ENCODE measurements around the gene CDC5L. TPM values are rescaled to one million over a fixed set of nuclear protein-coding genes. Genes with fewer than 3 reads are reported as not detected.
A peak's percentile ranks its signal among the peaks of the same experiment; 100 is the strongest.

CDC5L gene
- total RNA-seq, 1 donor = 22.8 TPM

- Histone ChIP-seq H4K20me1 (ENCODE audit: insufficient read depth, low read length) (no peaks in the 10 kb centered on the region), H3K27ac (ENCODE audit: low read depth, low read length) (peak overlapping the region; percentile 76), H3K79me2 (ENCODE audit: insufficient read depth, low read length) (no peaks in the 10 kb centered on the region), H3K4me3 (ENCODE audit: insufficient read depth, low read length) (no peak overlapping the region), H3K9me3 (ENCODE audit: low read depth, low read length) (no peaks in the 10 kb centered on the region), H3K27me3 (ENCODE audit: insufficient read depth, low read length) (no peaks in the 10 kb centered on the region), H2AFZ (ENCODE audit: low read length) (no peak overlapping the region), H3K4me1 (ENCODE audit: insufficient read depth, low read length) (peaks cover 27% of the 10 kb centered on the region), H3K4me2 (ENCODE audit: insufficient read depth, low read length) (peak overlapping the region; percentile 60), H3K36me3 (ENCODE audit: insufficient read depth, low read length) (peaks cover 5% of the 10 kb centered on the region)
- no peak for TF ChIP-seq CTCF (IDR thresholded peaks at IDR 0.05; ENCODE audit: extremely low read depth, low read depth, low read length)
- DNase-seq (ENCODE audit: insufficient read length, low spot score, missing footprints) = no peak
Observed at GRCh38 chr6:44451803-44452695, 64.5 kb downstream of the CDC5L start.

- no peaks in the 10 kb centered on the region for H4K20me1 ChIP-seq (ENCODE audit: insufficient read depth, low read length)
- H2AFZ ChIP-seq (ENCODE audit: low read length) = no peak overlapping the region
- no peak for DNase-seq (ENCODE audit: insufficient read length, low spot score, missing footprints)
- peak overlapping the region; percentile 60 for H3K4me2 ChIP-seq (ENCODE audit: insufficient read depth, low read length)
- peaks cover 3% of the 10 kb centered on the region for H3K36me3 ChIP-seq (ENCODE audit: insufficient read depth, low read length)
- peak overlapping the region; percentile 76 for H3K27ac ChIP-seq (ENCODE audit: low read depth, low read length)
- H3K4me1 ChIP-seq (ENCODE audit: insufficient read depth, low read length) = peaks cover 22% of the 10 kb centered on the region
- TF ChIP-seq CTCF (IDR thresholded peaks at IDR 0.05; ENCODE audit: extremely low read depth, low read depth, low read length) = no peak
- H3K9me3 ChIP-seq (ENCODE audit: low read depth, low read length) = no peaks in the 10 kb centered on the region
- H3K79me2 ChIP-seq (ENCODE audit: insufficient read depth, low read length) = no peaks in the 10 kb centered on the region
- H3K27me3 ChIP-seq (ENCODE audit: insufficient read depth, low read length) = no peaks in the 10 kb centered on the region
- no peak overlapping the region for H3K4me3 ChIP-seq (ENCODE audit: insufficient read depth, low read length)
Observed at GRCh38 chr6:44452725-44453124, 65.2 kb downstream of the CDC5L start.

DNA sequence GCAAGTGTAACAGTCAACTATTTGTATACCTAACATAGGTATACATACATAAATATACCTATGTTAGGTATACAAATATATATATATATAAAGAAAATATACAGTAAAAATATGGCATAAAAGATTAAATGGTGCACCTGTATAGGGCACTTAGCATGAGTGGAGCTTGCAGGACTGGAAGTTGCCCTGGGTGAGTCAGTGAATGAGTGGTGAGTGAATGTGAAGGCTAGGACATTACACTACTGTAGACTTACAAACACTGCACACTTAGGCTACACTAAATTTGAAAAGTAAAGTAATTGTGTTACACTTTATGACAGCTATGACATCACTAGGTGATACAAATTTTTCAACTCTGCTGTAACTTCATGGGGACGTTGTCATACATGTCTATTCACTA is 65.6 kb downstream of the CDC5L start:
- Histone ChIP-seq H2AFZ (ENCODE audit: low read length) (no peak overlapping the region), H3K4me1 (ENCODE audit: insufficient read depth, low read length) (peaks cover 22% of the 10 kb centered on the region), H3K4me2 (ENCODE audit: insufficient read depth, low read length) (no peak overlapping the region), H3K4me3 (ENCODE audit: insufficient read depth, low read length) (no peak overlapping the region), H4K20me1 (ENCODE audit: insufficient read depth, low read length) (no peaks in the 10 kb centered on the region), H3K79me2 (ENCODE audit: insufficient read depth, low read length) (no peaks in the 10 kb centered on the region), H3K36me3 (ENCODE audit: insufficient read depth, low read length) (no peaks in the 10 kb centered on the region), H3K27me3 (ENCODE audit: insufficient read depth, low read length) (no peaks in the 10 kb centered on the region), H3K27ac (ENCODE audit: low read depth, low read length) (no peak overlapping the region), H3K9me3 (ENCODE audit: low read depth, low read length) (no peaks in the 10 kb centered on the region)
- no peak for DNase-seq (ENCODE audit: insufficient read length, low spot score, missing footprints)
- TF ChIP-seq CTCF (IDR thresholded peaks at IDR 0.05; ENCODE audit: extremely low read depth, low read depth, low read length) = no peak

DNA sequence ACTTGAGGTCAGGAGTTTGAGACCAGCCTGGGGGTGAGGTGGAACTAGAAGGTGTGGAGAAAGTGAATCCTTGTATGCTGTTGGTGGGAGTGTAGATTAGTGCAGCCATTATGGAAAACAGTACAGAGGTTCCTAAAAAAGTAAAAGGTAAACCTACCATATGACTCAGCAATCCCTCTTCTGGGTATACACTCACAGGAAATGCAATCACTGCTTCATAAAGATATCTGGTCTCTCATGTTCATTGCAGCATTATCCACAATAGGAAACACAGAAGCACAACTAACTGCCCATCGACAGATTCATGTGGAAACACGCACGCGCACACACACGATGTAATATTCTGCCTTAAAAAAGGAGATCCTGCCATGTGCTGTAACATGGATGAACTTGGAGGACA is 66.7 kb downstream of the CDC5L start:
- Histone ChIP-seq H3K27me3 (ENCODE audit: insufficient read depth, low read length) (no peaks in the 10 kb centered on the region), H2AFZ (ENCODE audit: low read length) (no peak overlapping the region), H3K4me1 (ENCODE audit: insufficient read depth, low read length) (peaks cover 22% of the 10 kb centered on the region), H3K36me3 (ENCODE audit: insufficient read depth, low read length) (no peaks in the 10 kb centered on the region), H3K4me3 (ENCODE audit: insufficient read depth, low read length) (no peak overlapping the region), H3K9me3 (ENCODE audit: low read depth, low read length) (no peaks in the 10 kb centered on the region), H3K79me2 (ENCODE audit: insufficient read depth, low read length) (no peaks in the 10 kb centered on the region), H3K4me2 (ENCODE audit: insufficient read depth, low read length) (no peak overlapping the region), H3K27ac (ENCODE audit: low read depth, low read length) (no peak overlapping the region), H4K20me1 (ENCODE audit: insufficient read depth, low read length) (no peaks in the 10 kb centered on the region)
- no peak for DNase-seq (ENCODE audit: insufficient read length, low spot score, missing footprints)
- TF ChIP-seq CTCF (IDR thresholded peaks at IDR 0.05; ENCODE audit: extremely low read depth, low read depth, low read length) = no peak
